ENCODE results near the gene DOCK10.

The DOCK10 gene

GRCh38 chr2:225009768-225010167, 32.5 kb downstream of the DOCK10 start:
- no peak for DNase-seq

GRCh38 chr2:225008935-225009334, 33.3 kb downstream of the DOCK10 start:
- no peak for DNase-seq

- no peak for DNase-seq
Observed at GRCh38 chr2:225008179-225008856, 34.0 kb downstream of the DOCK10 start.

DNA sequence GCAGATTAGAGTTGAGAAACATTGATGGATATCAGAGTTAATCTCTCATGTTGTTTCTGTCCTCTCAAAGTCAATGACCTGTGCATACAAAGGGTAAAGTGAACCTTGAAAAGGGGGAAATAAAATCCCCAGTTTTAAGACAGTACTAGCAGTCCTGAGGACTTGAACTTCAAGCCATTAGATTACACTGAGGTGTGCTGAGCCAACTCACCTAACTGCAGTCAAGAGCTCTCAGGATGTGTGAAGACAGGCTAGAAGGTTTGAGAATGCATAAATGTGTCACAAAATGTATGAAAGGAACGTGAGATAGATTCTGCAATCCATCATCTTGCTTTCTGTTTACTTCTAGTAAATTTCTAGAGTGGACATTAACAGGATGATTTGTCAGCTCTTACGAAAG, 35.5 kb downstream of the DOCK10 start:
- no peak for DNase-seq

DNA sequence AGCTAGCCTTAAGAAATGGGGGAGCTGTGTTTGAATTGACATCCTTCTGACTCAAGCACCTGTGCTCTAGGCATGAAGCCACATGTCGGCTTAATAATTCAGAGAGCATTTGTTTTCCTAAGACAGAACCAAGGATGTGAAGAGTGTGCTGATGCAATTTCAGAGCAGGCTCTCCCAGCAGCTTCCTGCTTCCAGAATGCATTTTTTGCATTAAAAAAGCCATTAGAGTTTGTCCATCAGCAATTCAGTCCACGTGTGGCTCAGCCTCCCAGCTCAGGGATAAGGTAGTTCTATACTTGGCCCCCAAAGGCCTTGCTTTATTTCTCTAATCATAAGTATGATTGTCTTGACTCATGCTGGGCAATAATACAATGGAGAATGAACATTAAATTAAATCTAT, 37.7 kb downstream of the DOCK10 start:
- no peak for DNase-seq

GRCh38 chr2:225002656-225003045, 39.6 kb downstream of the DOCK10 start:
- peak; percentile 69 for DNase-seq

DNA sequence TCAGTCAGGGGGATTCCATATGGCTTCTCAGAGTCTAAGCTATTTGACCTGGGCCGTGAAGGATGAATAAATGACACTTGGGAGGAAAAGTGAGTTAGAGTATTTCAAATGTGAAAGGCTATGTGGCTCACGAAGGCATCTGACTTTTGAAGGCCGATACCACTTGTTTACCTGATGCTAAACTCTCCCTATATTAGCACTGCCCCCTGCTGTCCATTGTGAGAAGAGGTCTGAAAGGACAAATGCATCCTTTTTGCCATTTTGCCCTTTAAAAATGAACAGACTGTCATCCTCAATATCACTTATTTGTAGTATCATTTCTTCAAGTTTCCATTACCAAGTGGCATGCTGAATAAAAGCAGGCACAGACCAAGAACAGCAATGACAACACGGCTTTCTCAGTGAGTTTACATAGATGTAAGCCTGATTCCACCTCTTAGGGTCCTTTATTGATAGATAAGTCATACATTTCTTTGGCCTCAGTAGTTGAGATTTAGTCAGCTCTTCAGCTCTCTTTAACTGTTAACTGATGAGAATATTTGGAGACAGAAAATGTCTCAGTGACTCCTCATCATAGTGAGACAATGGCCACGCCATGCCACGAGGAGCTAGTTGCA, 40.1 kb downstream of the DOCK10 start:
- DNase-seq, result peak; percentile 72

DNA sequence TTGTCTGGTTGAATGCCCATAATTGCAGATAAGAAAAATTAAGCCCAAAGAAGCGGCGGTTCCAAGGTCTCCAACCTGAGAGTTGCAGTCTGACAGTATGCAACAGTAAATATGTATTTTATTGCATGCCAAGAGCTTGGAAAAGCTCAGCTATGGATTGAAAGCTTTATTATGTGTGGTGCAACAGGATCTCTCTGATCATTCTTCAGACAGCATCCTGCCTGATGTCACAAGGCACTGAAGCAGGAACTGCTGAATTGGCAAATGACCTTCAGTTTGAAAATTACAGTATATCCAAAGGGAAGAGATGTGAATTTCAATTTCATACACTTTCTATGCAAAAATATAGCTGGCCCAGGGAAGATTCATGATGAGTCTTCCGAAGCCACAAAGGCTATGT, 42.5 kb downstream of the DOCK10 start:
- DNase-seq, result no peak

- no peak for DNase-seq
Observed at GRCh38 chr2:224999321-224999720, 42.9 kb downstream of the DOCK10 start.

DNA sequence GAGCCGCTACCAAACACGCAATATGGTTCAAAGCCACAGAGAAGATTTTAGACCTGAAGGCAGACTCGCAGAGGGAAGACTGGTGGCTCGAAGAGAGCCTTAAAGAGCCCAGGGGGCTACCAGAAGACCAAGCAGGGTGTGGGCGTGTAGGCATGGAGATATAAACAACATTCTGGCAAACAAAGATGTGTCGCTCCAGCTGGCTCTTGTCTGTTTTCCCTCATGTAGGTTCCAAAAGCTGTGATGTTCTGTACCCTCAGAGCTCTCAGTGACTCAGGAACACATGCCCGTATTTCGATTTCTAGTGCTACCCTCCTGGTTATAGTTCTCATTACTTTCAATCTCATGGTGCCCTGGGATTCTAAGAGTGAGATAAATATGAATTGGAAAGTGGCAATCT, 44.5 kb downstream of the DOCK10 start:
- DNase-seq, result peak; percentile 67

GRCh38 chr2:224995419-224995818, 46.8 kb downstream of the DOCK10 start:
- no peak for DNase-seq

GRCh38 chr2:224994242-224994823, 47.9 kb downstream of the DOCK10 start:
- DNase-seq, result no peak

- DNase-seq, result no peak
Observed at GRCh38 chr2:224990710-224991109, 51.6 kb downstream of the DOCK10 start.

GRCh38 chr2:224987733-224988132, 54.5 kb downstream of the DOCK10 start:
- no peak for DNase-seq

- no peak for DNase-seq
Observed at GRCh38 chr2:224986477-224986876, 55.8 kb downstream of the DOCK10 start.

DNA sequence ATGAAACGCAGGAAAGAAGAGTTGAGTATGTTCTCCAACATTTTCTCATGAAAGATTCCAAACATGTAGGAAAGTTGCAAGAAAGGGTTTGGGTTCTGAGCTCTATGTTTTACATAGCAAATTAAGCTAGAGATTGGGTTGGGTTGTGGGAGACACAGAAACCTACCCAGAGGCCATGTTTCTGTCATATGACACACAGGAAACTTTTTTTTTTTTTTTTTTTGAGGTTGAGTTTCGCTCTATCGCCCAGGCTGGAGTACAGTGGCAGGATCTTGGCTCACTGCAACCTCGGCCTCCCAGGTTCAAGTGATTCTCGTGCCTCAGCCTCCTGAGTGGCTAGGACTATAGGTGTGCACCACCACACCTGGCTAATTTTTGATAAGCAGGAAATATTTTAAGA, 57.6 kb downstream of the DOCK10 start:
- DNase-seq, result no peak

DNA sequence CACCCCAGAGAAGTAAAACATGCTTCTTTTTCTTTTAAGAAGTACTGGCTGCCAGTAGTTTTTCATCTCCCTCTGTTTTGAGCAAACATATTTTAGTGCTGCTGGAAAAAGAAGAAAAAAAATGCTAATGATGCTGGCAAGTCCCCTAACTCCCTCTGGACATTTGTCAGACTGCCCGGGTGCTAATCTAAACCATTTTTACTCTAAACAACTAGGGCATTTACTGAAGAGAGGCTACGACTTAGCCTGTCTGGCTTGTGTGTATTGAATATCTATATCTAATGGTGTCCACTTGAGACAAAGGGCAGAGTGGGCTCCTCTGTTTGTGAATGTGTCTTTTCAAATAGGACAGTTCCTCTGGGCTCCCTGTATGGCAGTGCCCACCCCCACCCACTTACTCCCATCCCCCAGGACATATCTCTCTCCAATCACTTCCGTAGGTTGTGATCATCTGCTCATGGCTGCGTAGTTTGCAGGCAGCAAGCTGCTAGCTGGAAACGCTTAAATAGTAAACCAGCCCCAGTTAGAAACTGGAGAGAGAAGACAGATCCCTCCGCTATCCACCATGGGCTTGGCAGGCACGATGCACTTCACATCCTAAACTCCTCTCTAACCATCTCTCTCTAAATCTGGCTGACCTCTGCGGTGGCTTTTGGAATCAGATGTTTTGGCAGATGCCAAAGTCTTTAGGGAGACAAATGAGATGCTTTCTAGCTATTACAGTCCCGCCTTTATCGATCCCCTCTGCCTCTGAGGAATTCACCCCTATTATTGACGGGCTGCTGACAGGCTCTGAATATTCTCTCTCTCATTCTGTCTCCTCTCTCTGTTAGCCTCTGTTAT, 58.3 kb downstream of the DOCK10 start:
- no peak for DNase-seq

- no peak for DNase-seq
Observed at GRCh38 chr2:224982910-224983711, 59.2 kb downstream of the DOCK10 start.

DNA sequence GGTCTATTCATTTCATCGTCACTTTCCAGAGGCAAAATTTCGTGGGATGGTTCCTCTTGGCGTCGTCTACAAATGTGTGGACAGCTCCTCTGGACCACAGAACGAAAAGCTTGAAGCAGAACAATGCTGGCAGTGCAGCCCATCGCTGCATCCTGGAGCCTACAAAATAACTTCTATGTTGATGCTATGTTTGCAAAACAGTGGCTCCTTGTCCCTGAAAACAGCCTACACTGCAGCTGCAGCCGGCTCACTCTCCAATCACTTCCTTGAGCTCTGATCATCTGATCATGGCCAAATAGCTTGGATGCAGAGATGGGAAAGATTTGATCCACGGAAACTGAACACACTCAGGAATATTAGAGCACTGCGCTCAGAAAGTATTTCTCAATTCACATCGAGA, 60.0 kb downstream of the DOCK10 start:
- DNase-seq, result no peak

- no peak for DNase-seq
Observed at GRCh38 chr2:224976629-224977525, 65.4 kb downstream of the DOCK10 start.

GRCh38 chr2:224975761-224976160, 66.5 kb downstream of the DOCK10 start:
- no peak for DNase-seq
